ENCODE results near the gene TMEM138.
A peak's percentile ranks its signal among the peaks of the same experiment; 100 is the strongest.

TMEM138 gene

GRCh38 chr11:61342207-61342803 is 19.9 kb upstream of the TMEM138 start:
- no peak for DNase-seq (ENCODE audit: low spot score)

GRCh38 chr11:61343792-61344745 is 18.1 kb upstream of the TMEM138 start:
- no peak for DNase-seq (ENCODE audit: low spot score)

- DNase-seq (ENCODE audit: low spot score) = no peak
Measured at GRCh38 chr11:61345170-61345610, 17.0 kb upstream of the TMEM138 start.

GRCh38 chr11:61345954-61346843 is 16.0 kb upstream of the TMEM138 start:
- DNase-seq (ENCODE audit: low spot score) = no peak

GRCh38 chr11:61347916-61348461 is 14.2 kb upstream of the TMEM138 start:
- DNase-seq (ENCODE audit: low spot score) = no peak

- DNase-seq (ENCODE audit: low spot score) = no peak
Measured at GRCh38 chr11:61349189-61349751, 12.9 kb upstream of the TMEM138 start.

- DNase-seq (ENCODE audit: low spot score) = no peak
Measured at GRCh38 chr11:61349916-61350315, 12.3 kb upstream of the TMEM138 start.

- DNase-seq (ENCODE audit: low spot score) = no peak
Measured at GRCh38 chr11:61350336-61350735, 11.8 kb upstream of the TMEM138 start.

GRCh38 chr11:61350803-61351202 is 11.4 kb upstream of the TMEM138 start:
- DNase-seq (ENCODE audit: low spot score) = no peak

- DNase-seq (ENCODE audit: low spot score) = no peak
Measured at GRCh38 chr11:61352038-61352437, 10.1 kb upstream of the TMEM138 start.

- no peak for DNase-seq (ENCODE audit: low spot score)
Measured at GRCh38 chr11:61353131-61354067, 8.8 kb upstream of the TMEM138 start.

GRCh38 chr11:61354208-61354607 is 8.0 kb upstream of the TMEM138 start:
- no peak for DNase-seq (ENCODE audit: low spot score)

- no peak for DNase-seq (ENCODE audit: low spot score)
Measured at GRCh38 chr11:61356706-61357105, 5.5 kb upstream of the TMEM138 start.

GRCh38 chr11:61357233-61357893 is 4.8 kb upstream of the TMEM138 start:
- DNase-seq (ENCODE audit: low spot score) = peak; percentile 11

GRCh38 chr11:61357894-61358239 is 4.3 kb upstream of the TMEM138 start:
- DNase-seq (ENCODE audit: low spot score) = no peak

- DNase-seq (ENCODE audit: low spot score) = no peak
Measured at GRCh38 chr11:61358566-61358965, 3.6 kb upstream of the TMEM138 start.

GRCh38 chr11:61359516-61359915 is 2.7 kb upstream of the TMEM138 start:
- DNase-seq (ENCODE audit: low spot score) = no peak

- no peak for DNase-seq (ENCODE audit: low spot score)
Measured at GRCh38 chr11:61361237-61361740, 885 bp upstream of the TMEM138 start.

GRCh38 chr11:61362542-61362875 is 335 bp downstream of the TMEM138 start:
- peak; percentile 23 for DNase-seq (ENCODE audit: low spot score)

Data from CD4-positive, alpha-beta T cell treated with Interleukin-15 for 4 hours (primary cell).